Mesendoderm (in vitro differentiated cells): ENCODE data around the gene ANK3.

ENCODE experiments used
- DNase-seq: peaks from one replicate; pipeline ENCODE4 v3.0.0; 2013
- H2AK5ac ChIP-seq: 2 replicates; pipeline ENCODE4 v1.6.1; 2013; ENCODE audit warnings: low read length, inconsistent platforms
- H2BK120ac ChIP-seq: 2 replicates; pipeline ENCODE4 v1.6.1; 2013; ENCODE audit warnings: low read depth, mild to moderate bottlenecking, low read length, moderate library complexity, mixed read lengths
- H2BK15ac ChIP-seq: replicated peaks from 2 replicates; pipeline ENCODE4 v1.6.1; 2013; ENCODE audit warnings: low read depth, mild to moderate bottlenecking, moderate library complexity
- H2BK5ac ChIP-seq: 2 replicates; pipeline ENCODE4 v1.6.1; 2013; ENCODE audit warnings: low read length, inconsistent platforms
- H3K18ac ChIP-seq: 2 replicates; pipeline ENCODE4 v1.6.1; 2013; ENCODE audit warnings: mild to moderate bottlenecking, low read length, mixed read lengths
- H3K23ac ChIP-seq: one replicate; pipeline ENCODE4 v1.6.1; 2013; ENCODE audit warnings: low read length
- H3K27ac ChIP-seq: 2 replicates; pipeline ENCODE4 v1.5.1; 2013; ENCODE audit warnings: low read depth, mild to moderate bottlenecking, inconsistent platforms, low read length, moderate library complexity
- H3K27me3 ChIP-seq: 2 replicates; pipeline ENCODE4 v1.6.1; 2013; ENCODE audit warnings: low read length, control low read depth, mild to moderate bottlenecking, inconsistent platforms; ENCODE audit not compliant: insufficient read depth, poor library complexity
- H3K36me3 ChIP-seq: 2 replicates; pipeline ENCODE4 v1.6.1; 2013; ENCODE audit warnings: low read length, inconsistent platforms; ENCODE audit not compliant: control insufficient read depth, insufficient read depth
- H3K4ac ChIP-seq: one replicate; pipeline ENCODE4 v1.6.1; 2013; ENCODE audit warnings: low read depth, mild to moderate bottlenecking, low read length, moderate library complexity
- H3K4me1 ChIP-seq: 2 replicates; pipeline ENCODE4 v1.6.1; 2013; ENCODE audit warnings: low read depth, low read length, inconsistent platforms; ENCODE audit not compliant: control insufficient read depth
- H3K4me2 ChIP-seq: 2 replicates; pipeline ENCODE4 v1.6.1; 2013; ENCODE audit warnings: low read length
- H3K4me3 ChIP-seq: 2 replicates; pipeline ENCODE4 v1.5.1; 2013; ENCODE audit warnings: mild to moderate bottlenecking, low read length
- H3K56ac ChIP-seq: one replicate; pipeline ENCODE4 v1.6.1; 2013; ENCODE audit warnings: low read length
- H3K79me1 ChIP-seq: 2 replicates; pipeline ENCODE4 v1.6.1; 2013; ENCODE audit warnings: low read length, inconsistent platforms
- H3K79me2 ChIP-seq: 2 replicates; pipeline ENCODE4 v1.6.1; 2013; ENCODE audit warnings: mild to moderate bottlenecking, low read length; ENCODE audit not compliant: control insufficient read depth, insufficient read depth
- H3K9ac ChIP-seq: 2 replicates; pipeline ENCODE4 v1.6.1; 2013; ENCODE audit warnings: low read length, inconsistent platforms
- H4K5ac ChIP-seq: one replicate; pipeline ENCODE4 v1.6.1; 2013; ENCODE audit warnings: low read length
- H4K8ac ChIP-seq: one replicate; pipeline ENCODE4 v1.6.1; 2013; ENCODE audit warnings: low read depth, mild to moderate bottlenecking, control low read depth, low read length, moderate library complexity
- WGBS: extraction: QIAGEN DNeasy Blood & Tissue Kit; methylation state at CpG from one replicate; pipeline ENCODE4 v1.1.7; 2013; ENCODE audit warnings: low lambda C conversion rate, missing lambda C conversion rate; ENCODE audit not compliant: insufficient coverage; ENCODE audit errors: extremely low coverage; 5-methylcytosine and 5-hydroxymethylcytosine counted together

ANK3 gene

GRCh38 chr10:60182691-60183090, 207.0 kb downstream of the ANK3 start:
- WGBS: no CpG with 5 or more reads among the region's 1 CpG
- H3K4me1 ChIP-seq: peaks cover 5% of the 10 kb centered on the region
- H4K5ac ChIP-seq: no peak overlapping the region
- H3K27ac ChIP-seq: no peak overlapping the region
- no peaks in the 10 kb centered on the region for H3K79me1 ChIP-seq
- no peak overlapping the region for H3K4me3 ChIP-seq
- H3K4ac ChIP-seq: no peak overlapping the region
- H2AK5ac ChIP-seq: no peak overlapping the region
- H3K79me2 ChIP-seq: no peaks in the 10 kb centered on the region
- no peak overlapping the region for H2BK15ac ChIP-seq
- DNase-seq: no peak
- H3K4me2 ChIP-seq: no peak overlapping the region
- H2BK120ac ChIP-seq: no peak overlapping the region
- peak overlapping the region; percentile 25 for H3K56ac ChIP-seq
- H3K9ac ChIP-seq: no peak overlapping the region
- no peak overlapping the region for H2BK5ac ChIP-seq
- H3K36me3 ChIP-seq: no peaks in the 10 kb centered on the region
- no peak overlapping the region for H3K18ac ChIP-seq
- H3K27me3 ChIP-seq: no peaks in the 10 kb centered on the region
- H3K23ac ChIP-seq: no peak overlapping the region
- H4K8ac ChIP-seq: no peak overlapping the region

DNA sequence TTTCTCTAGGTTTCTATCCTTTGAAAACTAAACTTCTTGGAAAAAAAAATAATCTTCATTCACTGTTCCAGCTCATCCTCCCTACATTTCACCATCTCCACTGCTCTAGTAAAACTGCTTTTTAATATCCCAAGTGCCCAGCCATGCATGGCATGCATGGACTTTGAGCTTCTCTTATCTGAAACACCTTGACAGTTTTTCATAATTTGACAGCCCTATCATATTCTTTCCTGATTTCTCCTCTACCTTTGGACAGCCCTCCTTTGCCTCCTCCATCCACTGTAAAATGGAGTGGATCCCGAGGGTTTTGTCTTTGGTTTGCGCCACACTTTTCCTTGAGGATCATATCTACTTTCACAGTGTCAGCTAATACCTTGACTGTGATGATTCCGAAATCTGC, 212.8 kb downstream of the ANK3 start:
- H3K27me3 ChIP-seq: no peaks in the 10 kb centered on the region
- no peak overlapping the region for H2BK120ac ChIP-seq
- no peak overlapping the region for H3K4me2 ChIP-seq
- no peak overlapping the region for H3K23ac ChIP-seq
- H3K27ac ChIP-seq: no peak overlapping the region
- no peak overlapping the region for H2BK5ac ChIP-seq
- H4K5ac ChIP-seq: no peak overlapping the region
- no peak overlapping the region for H3K4me3 ChIP-seq
- no peaks in the 10 kb centered on the region for H3K36me3 ChIP-seq
- no peak overlapping the region for H3K9ac ChIP-seq
- H4K8ac ChIP-seq: no peak overlapping the region
- H3K79me1 ChIP-seq: no peaks in the 10 kb centered on the region
- peaks cover 3% of the 10 kb centered on the region for H3K4me1 ChIP-seq
- H3K79me2 ChIP-seq: no peaks in the 10 kb centered on the region
- H2BK15ac ChIP-seq: no peak overlapping the region
- no peak overlapping the region for H3K56ac ChIP-seq
- H3K4ac ChIP-seq: no peak overlapping the region
- peak overlapping the region; percentile 5 for H3K18ac ChIP-seq
- WGBS: no CpG with 5 or more reads among the region's 3 CpGs
- no peak for DNase-seq
- H2AK5ac ChIP-seq: no peak overlapping the region

GRCh38 chr10:60175441-60175971, 214.2 kb downstream of the ANK3 start:
- Histone ChIP-seq H3K27ac (no peak overlapping the region), H2BK15ac (no peak overlapping the region), H3K27me3 (no peaks in the 10 kb centered on the region), H3K56ac (no peak overlapping the region), H4K8ac (no peak overlapping the region), H3K9ac (no peak overlapping the region), H3K4me1 (peaks cover 3% of the 10 kb centered on the region), H3K4me3 (no peak overlapping the region), H4K5ac (no peak overlapping the region), H3K36me3 (no peaks in the 10 kb centered on the region), H3K79me1 (no peaks in the 10 kb centered on the region), H3K18ac (no peak overlapping the region), H3K79me2 (no peaks in the 10 kb centered on the region), H2BK120ac (no peak overlapping the region), H3K4ac (no peak overlapping the region), H2BK5ac (no peak overlapping the region), H3K4me2 (no peak overlapping the region), H3K23ac (no peak overlapping the region), H2AK5ac (no peak overlapping the region)
- WGBS: no CpG with 5 or more reads among the region's 4 CpGs
- DNase-seq: peak; percentile 97

GRCh38 chr10:60172363-60172990, 217.2 kb downstream of the ANK3 start:
- Histone ChIP-seq H2BK5ac (no peak overlapping the region), H2BK15ac (no peak overlapping the region), H3K36me3 (no peaks in the 10 kb centered on the region), H2AK5ac (no peak overlapping the region), H3K9ac (no peak overlapping the region), H3K18ac (no peak overlapping the region), H3K79me1 (no peaks in the 10 kb centered on the region), H3K27ac (no peak overlapping the region), H3K4me2 (no peak overlapping the region), H2BK120ac (no peak overlapping the region), H3K23ac (no peak overlapping the region), H4K8ac (no peak overlapping the region), H3K56ac (no peak overlapping the region), H3K27me3 (no peaks in the 10 kb centered on the region), H3K4ac (peak overlapping the region; percentile 36), H3K4me3 (no peak overlapping the region), H3K79me2 (no peaks in the 10 kb centered on the region), H4K5ac (no peak overlapping the region), H3K4me1 (peaks cover 3% of the 10 kb centered on the region)
- WGBS: no CpG with 5 or more reads among the region's 9 CpGs
- DNase-seq: no peak

- H3K36me3 ChIP-seq: no peaks in the 10 kb centered on the region
- peaks cover 3% of the 10 kb centered on the region for H3K4me1 ChIP-seq
- H3K23ac ChIP-seq: no peak overlapping the region
- no CpG with 5 or more reads among the region's 2 CpGs for WGBS
- no peak overlapping the region for H3K27ac ChIP-seq
- H4K8ac ChIP-seq: no peak overlapping the region
- no peak overlapping the region for H3K4me3 ChIP-seq
- H3K79me2 ChIP-seq: no peaks in the 10 kb centered on the region
- no peak overlapping the region for H3K4me2 ChIP-seq
- no peak overlapping the region for H3K4ac ChIP-seq
- H3K27me3 ChIP-seq: no peaks in the 10 kb centered on the region
- H2BK120ac ChIP-seq: no peak overlapping the region
- no peak overlapping the region for H4K5ac ChIP-seq
- no peak overlapping the region for H2BK5ac ChIP-seq
- no peak overlapping the region for H2AK5ac ChIP-seq
- no peaks in the 10 kb centered on the region for H3K79me1 ChIP-seq
- no peak overlapping the region for H3K9ac ChIP-seq
- H3K56ac ChIP-seq: no peak overlapping the region
- H3K18ac ChIP-seq: no peak overlapping the region
- H2BK15ac ChIP-seq: no peak overlapping the region
- DNase-seq: no peak
Measured at GRCh38 chr10:60171436-60172013, 218.2 kb downstream of the ANK3 start.
